ENCODE data around the gene DEPP1.

The DEPP1 gene

DNA sequence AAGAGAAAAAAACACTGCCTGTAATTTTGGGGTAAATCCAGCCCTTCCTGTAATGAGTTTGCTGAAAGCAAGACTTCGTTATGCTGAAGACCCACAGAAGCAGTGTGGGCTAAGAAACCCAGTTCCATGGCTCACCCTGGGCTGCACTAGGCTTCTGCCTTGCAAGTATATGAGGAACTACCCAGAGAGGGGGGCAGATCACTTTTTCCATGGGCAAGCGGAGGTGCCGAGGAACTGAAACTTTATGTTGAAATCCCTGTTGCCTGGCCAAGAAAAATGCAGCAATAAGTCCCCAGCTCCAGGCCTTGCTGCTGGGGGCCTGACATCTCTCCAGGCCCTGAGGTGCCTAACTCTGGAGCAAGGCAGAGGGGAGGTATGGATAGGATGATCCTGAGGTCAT is 10.5 kb downstream of the DEPP1 start:
- peak in 7 of 56 donors; percentile 19 to 69 (median 52) for DNase-seq

DNA sequence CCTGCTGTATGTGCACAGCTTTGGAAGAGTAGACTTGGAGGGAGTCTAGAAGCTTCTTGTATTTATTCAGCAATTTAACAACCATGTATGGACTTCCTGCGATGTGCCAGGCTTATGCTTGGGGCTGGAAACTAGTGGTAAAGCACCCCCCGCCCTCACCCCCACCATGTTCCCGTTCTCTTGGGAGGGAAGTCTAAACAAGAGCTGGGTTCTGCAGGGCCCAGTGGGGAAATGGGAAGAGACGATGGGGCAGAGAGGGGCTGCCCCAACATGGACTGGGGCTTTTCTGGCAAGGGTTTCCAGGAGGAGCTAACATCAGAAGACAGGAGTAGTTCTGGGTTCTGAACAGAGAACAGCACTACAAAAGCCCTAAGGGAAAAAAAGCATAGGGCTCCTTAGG is 11.0 kb downstream of the DEPP1 start:
- DNase-seq: no peak

DNA sequence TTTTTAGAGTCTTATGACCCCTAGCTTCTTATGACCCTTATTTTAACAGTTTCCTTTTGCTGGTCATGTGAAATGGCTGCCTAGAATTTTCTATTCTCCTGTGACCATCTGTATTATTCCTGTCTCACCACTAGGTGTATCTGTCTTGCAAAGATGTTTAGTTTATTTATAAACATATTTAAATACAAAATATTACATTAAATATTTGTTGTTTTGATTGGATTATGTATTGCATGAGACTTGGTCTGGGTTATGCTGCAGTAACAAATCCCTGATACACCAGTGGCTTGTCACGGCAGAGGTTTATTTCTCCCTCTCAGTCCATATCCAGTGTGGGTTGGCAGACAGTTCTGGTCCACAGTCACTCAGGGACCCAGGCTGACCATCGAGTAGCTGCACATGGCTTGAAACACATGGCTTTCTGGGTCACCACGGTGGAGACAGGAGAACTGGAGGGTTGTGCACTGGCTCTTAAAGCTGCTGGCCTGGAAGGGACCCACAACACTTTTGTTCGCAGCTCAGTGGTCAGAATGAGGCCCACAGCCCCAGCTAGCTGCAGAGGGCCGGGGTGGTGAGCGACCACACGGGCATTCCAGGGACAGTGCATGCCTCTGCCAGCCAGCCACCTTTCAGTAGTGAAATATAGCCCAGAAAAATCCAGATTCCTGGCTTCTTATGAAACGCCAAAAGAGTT is 11.6 kb downstream of the DEPP1 start:
- DNase-seq: no peak

DNA sequence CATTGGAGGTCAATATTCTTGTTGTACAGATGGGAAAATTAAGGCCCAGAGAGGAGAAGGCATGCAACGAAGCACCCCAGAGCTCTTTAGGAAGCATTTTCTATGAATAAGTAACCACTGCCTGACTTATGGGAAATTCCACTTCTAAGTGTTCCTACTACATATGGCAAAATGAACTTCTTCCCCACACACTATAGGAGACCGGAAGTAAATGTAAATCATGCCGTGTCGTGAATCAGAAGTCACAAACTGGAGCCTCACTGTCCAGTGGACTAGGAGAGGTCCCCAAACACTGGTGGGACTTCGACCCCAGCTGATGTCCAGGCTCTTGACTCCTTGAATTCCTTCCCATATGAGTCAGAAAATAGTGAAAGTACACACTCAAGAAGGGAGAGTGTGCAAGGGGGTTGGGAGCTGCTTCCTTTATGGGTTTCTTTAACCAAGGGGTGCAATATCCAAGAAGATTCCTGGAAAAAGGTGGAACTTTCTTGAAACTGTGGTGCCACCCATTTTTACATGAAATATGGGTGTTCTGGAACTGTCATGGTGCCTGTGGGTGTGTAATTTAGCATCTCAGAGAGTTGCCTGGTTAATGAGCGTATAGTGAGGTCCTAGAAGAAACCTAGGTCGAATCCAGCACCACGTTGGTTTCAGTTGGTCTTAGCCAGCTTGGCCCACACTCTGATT is 12.3 kb downstream of the DEPP1 start:
- no peak for DNase-seq

DNA sequence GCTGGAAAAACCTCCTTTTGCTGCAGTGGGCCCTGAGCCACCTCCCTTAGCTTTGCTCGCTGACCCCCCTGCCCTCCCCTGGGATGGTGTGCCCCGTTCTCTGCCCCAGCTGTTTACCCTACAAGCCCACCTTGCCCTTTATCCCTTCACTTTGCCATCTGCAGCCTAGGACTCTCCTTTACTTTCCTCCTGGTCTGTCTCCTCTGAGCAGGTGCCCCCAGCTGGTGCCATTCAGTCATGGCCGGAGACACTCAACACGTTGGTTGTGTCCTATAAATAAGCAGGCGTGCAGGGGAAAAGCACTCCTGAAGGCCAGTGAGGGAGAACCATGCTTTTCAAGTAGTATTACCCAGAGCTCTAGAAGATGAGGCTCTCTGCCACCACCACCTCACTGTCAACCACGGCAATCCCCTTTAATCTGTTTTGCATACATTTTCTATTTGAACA is 12.9 kb downstream of the DEPP1 start:
- no peak for DNase-seq

DNA sequence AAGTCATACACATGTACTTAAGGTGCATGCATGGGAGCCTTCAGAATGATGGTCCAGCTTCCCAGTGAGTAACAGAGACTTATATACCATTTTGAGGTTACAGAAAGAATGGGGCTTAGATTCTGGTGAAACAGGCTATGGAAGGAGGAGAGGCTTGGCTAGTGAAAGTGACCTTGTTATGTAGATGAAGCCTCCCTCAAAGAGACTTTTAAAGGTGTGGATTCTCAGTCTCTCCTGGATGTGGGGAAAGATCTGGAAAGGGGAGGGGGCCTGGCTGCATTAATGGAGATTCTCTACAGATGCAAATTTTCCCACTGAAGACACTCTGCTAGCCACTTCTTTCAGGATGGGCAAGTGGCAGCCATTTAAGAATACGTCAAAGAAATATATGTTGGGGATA is 13.5 kb downstream of the DEPP1 start:
- no peak for DNase-seq

DNA sequence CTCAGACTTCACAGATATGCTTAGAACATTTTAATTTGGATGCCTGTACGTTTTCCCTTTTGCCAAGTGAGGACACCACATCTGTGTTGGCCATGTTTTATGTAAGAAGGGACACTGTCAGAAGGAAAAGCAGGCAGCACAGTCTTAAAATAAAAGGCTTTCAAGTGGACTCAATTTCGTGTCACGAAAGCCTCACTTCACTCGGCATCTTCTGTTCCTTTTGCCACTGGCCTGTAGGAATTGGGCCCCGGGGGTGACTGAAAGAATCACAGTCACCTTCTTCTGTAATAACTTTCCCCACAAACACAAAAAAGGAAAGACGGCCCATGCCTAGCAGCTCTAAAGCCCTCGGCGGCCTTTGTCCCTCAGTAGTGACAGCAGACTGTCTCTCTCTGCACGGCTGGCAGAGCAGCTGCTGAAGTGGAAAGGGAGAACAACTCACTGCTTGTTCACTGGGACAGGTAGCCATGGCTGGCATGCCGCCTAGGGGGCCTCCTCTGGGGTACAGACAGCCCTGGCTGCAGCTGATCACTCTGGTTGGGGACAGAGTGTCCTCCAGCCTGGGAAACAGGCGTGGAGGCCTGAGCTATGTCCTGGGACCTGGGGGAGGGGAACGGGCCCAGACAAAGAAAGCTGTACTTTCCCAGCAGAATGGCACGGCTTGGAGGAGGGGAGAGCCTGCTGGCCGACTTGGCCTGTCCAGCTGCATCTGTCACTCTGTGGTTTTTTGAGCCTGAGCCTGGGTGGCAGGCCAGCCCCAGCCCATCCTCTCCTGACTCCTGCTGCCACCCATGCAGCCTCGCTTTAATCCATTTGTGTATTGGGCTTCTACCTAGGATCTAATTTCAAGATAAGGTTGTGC is 14.6 kb downstream of the DEPP1 start:
- DNase-seq: peak; percentile 41 to 98 (median 91)

DNA sequence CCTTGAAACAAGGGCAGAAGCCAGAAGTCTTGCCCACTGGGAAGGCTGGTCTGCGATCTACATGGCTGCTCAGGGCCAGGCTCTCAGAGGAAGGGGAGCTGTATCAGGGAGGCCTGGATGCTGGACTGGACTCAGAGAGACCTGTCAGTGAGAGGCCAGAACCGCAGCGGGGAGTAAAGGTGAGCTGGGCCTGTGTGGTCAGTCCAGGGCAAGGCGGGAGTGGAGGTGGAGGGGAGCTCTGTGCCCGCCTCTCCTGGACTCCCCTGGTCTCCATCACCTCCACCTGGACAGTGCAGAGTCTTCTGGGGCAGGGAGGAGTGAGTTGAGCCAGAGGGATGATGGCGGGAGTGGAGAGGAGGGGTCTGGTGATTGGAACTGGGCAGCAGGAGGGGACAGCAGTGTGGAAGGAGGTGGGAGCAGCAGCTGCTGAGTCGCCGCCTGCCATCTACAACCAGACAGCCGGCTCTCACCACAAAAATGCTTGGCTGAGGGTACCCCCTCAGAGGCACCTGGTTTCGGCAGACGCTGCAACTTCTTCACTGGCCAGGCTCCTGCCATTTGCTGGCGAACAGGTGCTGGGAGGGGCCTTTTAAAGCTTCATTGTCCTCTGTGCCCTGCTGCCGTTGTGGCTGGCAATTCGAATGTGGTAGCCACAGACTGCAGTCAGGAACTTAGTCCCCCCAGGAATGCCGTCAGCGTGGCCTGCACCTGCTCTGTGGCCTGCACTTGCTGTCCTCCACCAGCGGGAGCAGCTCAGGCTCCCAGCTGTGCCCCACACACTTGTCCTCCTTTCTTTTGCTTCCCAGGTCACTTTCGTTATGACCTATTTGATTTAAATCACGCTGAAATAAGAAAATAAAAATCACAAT is 15.5 kb downstream of the DEPP1 start:
- DNase-seq: peak in 10 of 56 donors; percentile 34 to 60 (median 46)

DNA sequence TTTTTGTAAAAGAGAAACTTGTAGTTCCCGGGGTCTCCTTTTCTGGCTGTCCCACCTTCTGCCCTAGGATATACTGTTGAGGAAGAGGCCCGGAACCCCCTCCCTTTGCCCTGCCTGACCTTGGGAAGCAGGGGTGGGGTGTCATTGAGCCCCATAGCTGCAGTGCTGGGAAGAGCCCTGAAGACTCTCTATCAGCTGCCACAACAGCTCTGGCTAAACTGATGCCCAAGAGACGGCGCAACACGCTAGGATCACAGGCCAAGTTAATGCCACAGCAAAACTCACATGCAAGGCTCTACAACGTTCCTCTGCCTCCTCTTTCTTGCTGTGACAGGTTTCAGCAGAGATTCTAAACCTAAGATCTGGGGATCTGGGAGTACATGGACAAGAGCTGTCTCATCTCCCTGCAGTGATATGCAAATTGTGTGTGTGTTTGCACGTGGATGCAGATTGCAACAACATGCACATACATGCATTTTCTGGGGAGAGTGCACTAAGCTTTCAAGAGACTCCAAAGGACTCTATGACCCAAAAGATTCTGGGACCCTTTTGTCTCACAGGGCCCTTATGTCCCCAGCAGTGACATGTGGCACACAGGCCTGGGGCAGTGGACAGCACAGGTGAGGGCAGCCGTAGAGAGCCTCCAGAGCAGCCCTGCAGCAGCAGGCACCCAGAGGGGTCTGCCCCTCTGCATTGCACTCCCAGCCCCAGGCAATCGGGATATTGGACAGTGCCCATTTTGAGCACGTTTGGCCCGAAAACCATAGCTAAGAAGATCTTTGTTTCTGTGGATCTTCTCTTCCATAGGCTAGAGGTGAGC is 16.5 kb downstream of the DEPP1 start:
- DNase-seq: no peak

DNA sequence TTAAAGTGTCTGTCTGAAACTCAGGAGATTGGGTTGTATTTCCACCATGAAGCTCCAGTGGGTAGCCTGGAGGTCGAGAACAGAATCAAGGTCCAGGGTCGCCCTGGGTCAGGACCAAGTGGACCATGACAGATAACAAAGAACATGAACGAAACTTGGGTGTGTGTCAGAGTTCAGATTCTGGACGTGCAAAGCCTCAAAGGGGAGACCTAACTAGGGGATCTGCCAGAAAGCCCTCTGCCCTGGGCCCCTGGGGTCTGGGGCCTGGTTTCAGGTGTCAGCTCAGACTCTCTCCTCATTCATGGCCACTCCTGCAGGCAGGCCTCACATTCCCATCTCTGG is 17.4 kb downstream of the DEPP1 start:
- DNase-seq: no peak

DNA sequence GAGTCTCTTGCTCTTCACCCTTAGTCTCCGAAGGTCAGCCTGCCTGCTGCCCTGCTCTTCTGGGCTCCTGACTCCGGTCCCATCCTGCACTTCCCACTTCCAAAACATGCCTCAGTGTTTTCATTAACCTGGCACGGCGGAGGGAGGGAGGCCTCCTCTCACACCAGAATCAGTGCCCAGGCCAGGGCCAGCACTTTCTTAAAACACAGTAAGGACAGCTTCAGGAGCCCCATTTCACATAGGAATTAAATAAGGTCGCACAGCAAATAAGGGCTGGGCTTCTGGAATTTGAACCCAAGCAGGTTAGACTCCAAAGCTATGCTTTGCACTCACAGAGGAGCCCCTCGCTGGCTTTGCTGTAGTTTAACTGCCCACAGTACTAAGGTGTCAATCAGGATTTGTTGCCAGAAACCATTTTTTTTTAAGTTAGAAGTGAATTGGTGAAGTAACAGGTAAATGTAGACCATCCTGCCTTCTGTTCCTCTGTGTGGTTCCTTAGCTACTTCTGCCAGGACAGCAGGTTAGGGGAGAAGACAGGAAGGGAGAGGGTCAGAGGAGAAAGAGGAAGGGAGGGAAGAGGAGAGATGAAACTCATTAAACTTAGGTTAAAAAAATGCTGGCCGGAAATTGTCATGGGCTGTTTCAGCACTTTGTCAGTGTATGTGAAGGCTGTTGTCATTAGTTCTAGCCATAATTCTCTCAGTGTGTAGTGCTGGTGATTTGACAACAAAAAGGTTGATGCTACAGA is 18.0 kb downstream of the DEPP1 start:
- DNase-seq: no peak

DNA sequence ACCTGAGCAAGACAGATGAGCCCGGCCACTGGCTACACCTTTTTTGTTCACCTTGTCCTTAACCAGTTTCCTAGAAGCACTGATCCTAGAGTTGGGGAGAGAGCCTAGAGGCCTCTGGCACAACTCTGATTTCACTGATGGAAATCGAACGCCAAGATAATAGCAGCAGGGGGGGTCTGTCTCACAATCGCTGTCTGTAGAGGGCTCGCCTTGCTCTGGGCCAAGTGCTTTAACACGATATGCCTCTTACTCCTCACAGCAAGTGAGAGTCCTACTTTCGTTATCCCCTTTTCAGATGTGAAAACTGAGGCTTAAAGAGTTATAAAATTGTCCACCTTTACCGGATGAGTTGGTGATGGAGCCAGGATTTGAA is 18.5 kb downstream of the DEPP1 start:
- DNase-seq: no peak

DNA sequence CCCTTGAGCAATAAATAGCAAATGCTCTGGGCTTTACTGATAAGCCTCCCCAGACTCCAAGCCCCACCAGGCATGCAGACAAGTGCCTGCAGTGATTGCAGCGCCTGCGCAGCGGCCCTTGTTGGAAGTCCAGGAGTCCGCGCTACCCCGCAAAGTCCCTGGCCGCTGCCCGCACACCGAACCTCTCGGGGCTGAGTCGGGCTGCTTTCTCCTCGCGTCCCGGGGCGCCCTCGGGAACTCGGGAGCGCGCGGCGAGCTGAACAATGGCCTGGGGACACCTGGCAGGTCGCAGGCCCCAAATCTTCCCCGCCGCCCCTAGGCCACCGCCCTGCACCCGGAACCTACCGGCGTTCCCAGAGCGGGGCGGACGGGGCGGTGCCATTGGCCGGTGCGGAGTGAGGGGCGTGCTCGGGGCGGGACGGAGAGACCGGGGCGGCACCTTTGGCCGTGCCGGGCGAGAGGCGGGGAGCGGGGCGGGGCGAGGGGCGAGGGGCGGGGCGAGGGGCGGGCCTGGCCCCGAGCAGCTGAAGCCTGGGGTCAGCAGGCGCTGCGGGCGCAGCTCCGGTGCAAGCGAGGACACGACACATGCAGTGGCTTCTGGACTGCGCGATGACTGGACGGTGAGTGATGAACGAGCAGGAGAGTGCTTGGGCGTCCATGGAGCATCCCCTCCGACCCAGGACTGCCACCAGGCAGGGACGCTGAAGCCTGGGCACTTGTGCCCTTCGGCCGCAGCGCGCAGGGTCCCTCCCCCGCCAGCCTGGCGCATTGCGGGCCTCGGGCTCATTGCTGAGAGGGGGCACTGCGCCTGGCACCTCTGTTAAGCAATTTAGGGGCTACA is 19.1 kb downstream of the DEPP1 start, which contains the start of gene RASSF4:
Gene RASSF4, plus strand, starts transcription at position 556 of the 841 bp plus-strand sequence. CDS start 10,401 bp downstream, outside the sequence.
- peak; percentile 30 to 98 (median 85) for DNase-seq

DNA sequence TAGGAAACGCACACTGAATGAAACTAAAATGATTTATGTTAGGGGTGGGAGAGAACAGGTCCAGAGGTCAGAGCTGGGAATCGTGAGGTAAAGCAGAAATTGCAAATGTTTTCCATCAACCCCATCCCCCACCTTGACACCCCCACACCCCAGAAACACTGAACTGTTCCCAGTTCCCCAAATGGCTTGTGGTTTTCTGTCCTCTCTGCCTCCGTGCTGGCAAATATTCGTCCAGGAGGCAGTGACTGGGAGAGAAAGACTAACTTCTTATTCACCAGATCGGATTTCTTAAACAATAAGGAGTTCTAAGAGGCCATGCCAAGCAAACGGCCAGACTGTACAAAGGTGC is 19.7 kb downstream of the DEPP1 start:
- no peak for DNase-seq

DNA sequence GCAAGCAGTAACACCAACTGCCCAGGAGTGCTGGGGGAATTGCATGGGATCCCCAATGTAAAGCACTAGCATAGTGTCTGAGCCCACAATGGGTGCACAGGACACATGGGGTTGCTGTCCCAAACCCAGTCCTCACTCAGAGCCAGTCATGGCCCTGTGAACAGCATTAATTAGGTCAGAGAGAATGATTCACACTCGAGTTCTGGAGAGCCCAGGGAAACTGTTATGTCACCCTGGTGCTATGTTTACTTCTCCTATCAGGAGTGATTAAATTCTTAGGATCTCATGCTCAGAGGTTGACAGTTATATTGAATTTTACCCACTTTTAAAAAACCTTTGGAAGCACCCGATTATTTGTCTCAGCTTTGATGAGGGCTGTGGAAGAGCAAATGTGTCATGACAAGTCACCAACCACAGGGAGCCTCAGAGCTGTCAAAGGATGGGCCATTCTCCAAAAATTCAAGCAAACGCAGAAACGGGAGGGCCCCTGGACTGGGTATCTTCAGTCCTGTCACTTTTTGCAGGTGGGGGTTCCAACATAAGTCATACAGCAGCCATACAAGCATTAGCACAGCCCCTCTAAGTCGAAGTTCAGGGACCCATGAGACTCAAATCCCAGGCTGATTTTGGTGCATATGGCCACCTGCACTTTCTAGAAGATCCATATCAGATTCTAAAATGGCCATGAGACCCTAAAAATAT is 20.3 kb downstream of the DEPP1 start:
- no peak for DNase-seq

DNA sequence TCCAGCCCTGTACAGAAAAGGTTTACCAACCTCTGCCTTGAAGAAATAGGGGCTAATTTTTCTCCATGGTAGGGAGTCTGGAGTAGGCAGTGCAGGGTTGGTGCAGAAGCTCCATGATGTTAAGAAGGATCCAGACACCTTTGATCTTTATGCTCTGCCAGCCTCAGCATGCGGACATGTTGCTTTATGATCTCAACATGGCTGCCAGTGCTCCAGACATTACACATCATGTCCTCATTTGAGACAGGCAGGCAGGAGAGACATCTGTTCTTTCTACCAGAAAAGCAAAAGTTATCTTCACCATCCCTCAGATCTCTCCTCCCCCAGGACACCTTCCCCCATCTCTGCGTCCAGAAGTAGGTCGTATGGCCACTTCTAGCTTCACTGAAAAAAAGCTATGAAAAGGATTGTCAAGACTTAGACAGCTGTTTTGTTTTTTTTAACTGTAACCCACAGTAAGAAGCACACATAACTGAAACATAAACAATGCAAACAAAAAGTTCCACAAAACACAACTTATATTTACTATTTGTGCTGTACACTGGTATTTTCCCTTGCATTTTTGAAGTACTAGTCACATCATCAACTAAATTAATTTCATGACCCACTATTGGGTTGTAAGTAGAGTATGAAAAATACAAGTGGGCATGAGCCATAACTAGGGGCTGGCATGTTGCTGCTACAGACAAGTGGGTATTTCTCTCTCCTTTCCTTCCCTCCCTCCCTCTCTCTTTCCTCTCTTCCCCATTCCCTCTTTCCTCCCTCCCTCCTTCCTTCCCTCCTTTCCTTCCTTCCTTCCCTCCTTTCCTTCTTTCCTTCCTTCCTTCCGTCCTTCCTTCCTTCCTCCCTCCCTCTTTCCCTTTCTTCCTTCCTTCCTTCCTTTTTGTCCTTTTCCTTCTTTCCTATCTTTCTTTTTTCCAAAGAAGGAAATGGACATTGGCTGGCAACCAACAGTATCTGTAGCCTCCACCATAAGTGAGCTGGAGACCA is 21.6 kb downstream of the DEPP1 start:
- no peak for DNase-seq

DNA sequence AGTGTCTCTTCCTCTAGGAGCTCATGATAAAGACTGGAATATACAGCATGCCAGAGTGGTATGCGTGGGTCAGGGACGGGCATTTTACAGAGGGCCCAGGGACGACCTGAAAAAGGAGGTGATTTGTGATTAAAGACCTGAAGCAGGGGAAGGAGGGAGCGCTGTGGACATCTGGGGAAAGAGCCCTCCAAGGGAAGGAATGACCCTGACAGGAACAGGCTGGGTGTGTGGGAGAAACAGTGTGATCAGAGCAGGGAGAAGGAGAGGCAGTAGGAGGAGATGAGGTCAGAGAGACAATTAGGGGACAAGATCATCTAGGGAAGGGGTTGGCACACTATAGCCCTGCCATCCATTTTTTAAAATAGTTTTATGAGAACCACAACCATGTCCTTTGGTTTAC is 22.4 kb downstream of the DEPP1 start:
- DNase-seq: no peak
